GM20000 (cell line): ENCODE results near the gene DIS3L2.

Source experiments
- DNase-seq: peaks from one replicate; pipeline ENCODE4 v3.0.0; 2012; ENCODE audit warnings: low spot score
- CTCF ChIP-seq: IDR thresholded peaks from 2 replicates; pipeline ENCODE4 v1.5.1; 2012; ENCODE audit warnings: mild to moderate bottlenecking, control low read depth; ENCODE audit errors: extremely low read depth, missing control alignments

DIS3L2 gene

GRCh38 chr2:231935815-231936214 is 25.7 kb upstream of the DIS3L2 start:
- no peak for TF ChIP-seq CTCF
- DNase-seq, result no peak

GRCh38 chr2:231936491-231936890 is 25.0 kb upstream of the DIS3L2 start:
- no peak for TF ChIP-seq CTCF
- DNase-seq, result no peak

GRCh38 chr2:231937057-231937456 is 24.5 kb upstream of the DIS3L2 start:
- no peak for DNase-seq
- no peak for TF ChIP-seq CTCF

GRCh38 chr2:231939022-231939421 is 22.5 kb upstream of the DIS3L2 start:
- no peak for DNase-seq
- TF ChIP-seq CTCF, result no peak

GRCh38 chr2:231940795-231941194 is 20.7 kb upstream of the DIS3L2 start:
- no peak for DNase-seq
- TF ChIP-seq CTCF, result no peak

GRCh38 chr2:231941673-231942072 is 19.8 kb upstream of the DIS3L2 start:
- no peak for DNase-seq

GRCh38 chr2:231942180-231942579 is 19.3 kb upstream of the DIS3L2 start:
- no peak for DNase-seq
- no peak for TF ChIP-seq CTCF

More at GRCh38 chr2:231941673-231942072, 19.8 kb upstream of the DIS3L2 start:
- TF ChIP-seq CTCF, result no peak
